ENCODE measurements around the gene DAG1. TPM values are rescaled to one million over a fixed set of nuclear protein-coding genes. Genes with fewer than 3 reads are reported as not detected.

The DAG1 gene
- total RNA-seq, 1 donor from 2014 or later, result 88.2 TPM

- H3K27ac ChIP-seq, result peak overlapping the region; percentile 96
- no peak for ATAC-seq
- no peaks in the 10 kb centered on the region for H3K27me3 ChIP-seq
- peak overlapping the region; percentile 86 for H3K4me3 ChIP-seq
- no peaks in the 10 kb centered on the region for H3K9me3 ChIP-seq
- TF ChIP-seq CTCF (IDR thresholded peaks at IDR 0.05), result no peak
- intact Hi-C loops (cut with DNase I), result no loop called here
- H3K4me1 ChIP-seq, result peaks cover 15% of the 10 kb centered on the region
- H3K36me3 ChIP-seq, result peaks cover 13% of the 10 kb centered on the region
- DNase-seq, result no peak
Measured at GRCh38 chr3:49428752-49429080, 41.4 kb upstream of the DAG1 start.

- no peak for DNase-seq
- intact Hi-C loops (cut with DNase I), result no loop called here
- Histone ChIP-seq H3K27ac (no peak overlapping the region), H3K27me3 (no peaks in the 10 kb centered on the region), H3K4me1 (peaks cover 5% of the 10 kb centered on the region), H3K9me3 (no peaks in the 10 kb centered on the region), H3K36me3 (no peaks in the 10 kb centered on the region), H3K4me3 (no peak overlapping the region)
- TF ChIP-seq CTCF (IDR thresholded peaks at IDR 0.05), result no peak
- no peak for ATAC-seq
Measured at GRCh38 chr3:49434731-49435130, 35.3 kb upstream of the DAG1 start.

DNA sequence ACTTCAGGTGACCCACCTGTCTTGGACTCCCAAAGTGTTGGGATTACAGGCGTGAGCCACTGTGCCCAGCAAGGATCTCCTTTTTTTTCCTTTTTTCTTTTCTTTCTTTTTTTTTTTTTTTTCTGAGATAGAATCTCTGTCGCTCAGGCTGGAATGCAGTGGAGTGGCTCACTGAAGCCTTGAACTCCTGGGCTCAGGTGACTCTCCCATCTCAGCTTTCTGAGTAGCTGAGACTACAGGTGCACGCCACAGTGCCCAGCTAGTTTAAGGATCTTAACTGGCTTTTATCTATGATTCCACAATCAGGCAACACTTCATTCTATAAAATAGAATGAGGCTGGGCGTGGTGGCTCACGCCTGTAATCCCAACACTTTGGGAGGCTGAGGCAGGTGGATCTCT lies 24.7 kb upstream of the DAG1 start:
- no peak for TF ChIP-seq CTCF (IDR thresholded peaks at IDR 0.05)
- Histone ChIP-seq H3K4me3 (no peak overlapping the region), H3K27me3 (no peaks in the 10 kb centered on the region), H3K4me1 (peaks cover 12% of the 10 kb centered on the region), H3K9me3 (no peaks in the 10 kb centered on the region), H3K27ac (no peak overlapping the region), H3K36me3 (no peaks in the 10 kb centered on the region)
- intact Hi-C loops (cut with DNase I), result loop anchor here (5.0 to 10.0 kb wide), 2 partner anchors 121 to 278 kb away; partner anchors contain the start of gene CCDC71
- DNase-seq, result no peak
- no peak for ATAC-seq

DNA sequence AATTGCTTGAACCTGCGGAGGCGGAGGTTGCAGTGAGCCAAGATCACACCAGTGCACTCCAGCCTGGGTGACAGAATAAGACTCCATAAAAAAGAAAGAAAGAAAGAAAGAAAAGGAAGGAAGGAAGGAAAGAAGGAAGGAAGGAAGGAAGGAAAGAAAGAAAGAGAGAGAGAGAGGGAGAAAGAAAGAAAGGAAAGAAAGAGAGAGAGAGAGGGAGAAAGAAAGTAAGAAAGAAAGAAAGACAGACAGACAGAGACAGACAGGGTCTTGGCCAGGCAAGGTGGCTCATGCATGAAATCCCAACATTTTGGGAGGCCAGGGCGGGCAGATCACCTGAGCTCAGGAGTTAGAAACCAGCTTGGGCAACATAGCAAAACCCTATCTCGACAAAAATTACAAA lies 16.4 kb upstream of the DAG1 start:
- Histone ChIP-seq H3K27me3 (no peaks in the 10 kb centered on the region), H3K9me3 (no peaks in the 10 kb centered on the region), H3K4me1 (peaks cover 4% of the 10 kb centered on the region), H3K4me3 (no peak overlapping the region), H3K27ac (no peak overlapping the region), H3K36me3 (no peaks in the 10 kb centered on the region)
- no peak for DNase-seq
- intact Hi-C loops (cut with DNase I), result no loop called here
- TF ChIP-seq CTCF (IDR thresholded peaks at IDR 0.05), result no peak
- ATAC-seq, result no peak

DNA sequence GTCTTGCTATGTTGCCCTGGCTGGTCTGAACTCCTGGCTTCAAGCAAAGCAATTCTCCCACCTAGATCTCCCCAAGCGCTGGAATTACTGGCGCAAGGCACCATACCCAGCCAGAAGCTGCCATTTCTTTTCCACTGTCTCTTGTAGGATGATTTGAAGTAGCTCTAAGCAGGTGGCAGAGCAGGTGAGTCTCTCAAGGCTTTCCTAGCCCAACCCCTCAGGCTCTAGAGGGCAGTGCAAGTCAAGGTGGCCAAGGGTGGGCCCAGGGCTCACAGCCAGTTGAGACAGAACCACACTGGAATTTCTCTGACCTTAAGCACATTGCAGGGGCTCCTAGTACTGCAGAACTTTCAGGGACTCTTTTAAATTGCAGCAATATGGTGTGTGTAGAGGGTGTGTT lies 15.6 kb upstream of the DAG1 start:
- H3K36me3 ChIP-seq, result no peaks in the 10 kb centered on the region
- H3K4me3 ChIP-seq, result no peak overlapping the region
- H3K9me3 ChIP-seq, result no peaks in the 10 kb centered on the region
- peak; percentile 19 for TF ChIP-seq CTCF (IDR thresholded peaks at IDR 0.05)
- no peak overlapping the region for H3K27ac ChIP-seq
- ATAC-seq (peak; percentile 75), DNase-seq (no peak)
- H3K4me1 ChIP-seq, result peaks cover 4% of the 10 kb centered on the region
- intact Hi-C loops (cut with DNase I), result no loop called here
- no peaks in the 10 kb centered on the region for H3K27me3 ChIP-seq
